ENCODE results near the gene PSD2.

- TF ChIP-seq POLR2A (IDR thresholded peaks at IDR 0.05) (no peak), CTCF (IDR thresholded peaks at IDR 0.05) (no peak)
These were observed 40.0 kb downstream of the PSD2 start for GRCh38 chr5:139835656-139836055.

All from heart left ventricle (tissue), 13 donors.